SK-N-SH (cell line): ENCODE measurements around the gene AHCYL2. TPM values are rescaled to one million over a fixed set of nuclear protein-coding genes. Genes with fewer than 3 reads are reported as not detected.

Source experiments
- CTCF ChIA-PET: fragments of 300-600, 350-600 bp; formaldehyde crosslinking; extraction: SDS; loops from one replicate; lab custom pipeline; 2021; lab: Yijun Ruan, JAX
- POLR2A ChIA-PET: fragments of 350-600 bp; sonication (Branson Sonifier 250); formaldehyde crosslinking; extraction: SDS; loops from one replicate; lab custom pipeline; 2020; ENCODE audit warnings: antibody characterized with exemption, inconsistent platforms; lab: Yijun Ruan, JAX
- DNase-seq: peaks from one replicate; pipeline ENCODE4 v3.0.0; 2012
- H2AFZ ChIP-seq: fragments of 200-600 bp; sonication (generic); 2 replicates; pipeline ENCODE4 v1.8.1; 2016; ENCODE audit warnings: antibody characterized with exemption, mild to moderate bottlenecking, low read depth
- H3F3A ChIP-seq: fragments of 200-600 bp; sonication (generic); replicated peaks from 2 replicates; pipeline ENCODE3; 2016; ENCODE audit warnings: antibody characterized with exemption, mild to moderate bottlenecking; ENCODE audit not compliant: insufficient read depth
- H3K27ac ChIP-seq, 2 experiments: fragments of 200-500 bp in 1 of 2; fragments of 200-600 bp in 1 of 2; sonication (Bioruptor generic) in 1 of 2; sonication (generic), shearing (Covaris generic) in 1 of 2; 2 replicates each; pipeline versions ENCODE4 v1.5.1 to v1.6.1; 2014 to 2016; ENCODE audit warnings: low read depth in 2 of 2, inconsistent platforms in 1 of 2, low read length in 1 of 2, mild to moderate bottlenecking in 1 of 2, mixed read lengths in 1 of 2
- H3K27me3 ChIP-seq: fragments of 200-600 bp; sonication (generic), shearing (Covaris generic); 2 replicates; pipeline ENCODE4 v1.6.1; 2016; ENCODE audit warnings: mixed run types; ENCODE audit not compliant: insufficient read depth
- H3K36me3 ChIP-seq, 2 experiments: fragments of 200-500 bp in 1 of 2; fragments of 200-600 bp in 1 of 2; sonication (Bioruptor generic) in 1 of 2; sonication (generic) in 1 of 2; replicated peaks in 1 of 2; 2 replicates each; pipeline versions ENCODE3 to v1.5.1; 2014 to 2016; ENCODE audit warnings: low read length in 1 of 2, mild to moderate bottlenecking in 1 of 2; ENCODE audit not compliant: insufficient read depth in 2 of 2, control insufficient read depth in 1 of 2
- H3K4me1 ChIP-seq, 2 experiments: fragments of 200-500 bp in 1 of 2; fragments of 200-600 bp in 1 of 2; sonication (Bioruptor generic) in 1 of 2; sonication (generic), shearing (Covaris generic) in 1 of 2; 2 replicates each; pipeline versions ENCODE4 v1.5.1 to v1.6.1; 2014 to 2016; ENCODE audit warnings: low read depth in 1 of 2, low read length in 1 of 2, mixed run types in 1 of 2; ENCODE audit not compliant: insufficient read depth in 2 of 2, control insufficient read depth in 1 of 2
- H3K4me2 ChIP-seq: fragments of 200-600 bp; sonication (generic), shearing (Covaris generic); 2 replicates; pipeline ENCODE4 v1.6.1; 2017; ENCODE audit warnings: mixed run types
- H3K4me3 ChIP-seq, 2 experiments: fragments of 200-500 bp in 1 of 2; fragments of 200-600 bp in 1 of 2; sonication (Bioruptor generic) in 1 of 2; sonication (generic), shearing (Covaris generic) in 1 of 2; 2 replicates each; pipeline versions ENCODE4 v1.5.1 to v1.8.1; 2014 to 2016; ENCODE audit warnings: low read depth in 2 of 2, inconsistent platforms in 1 of 2, low read length in 1 of 2, mild to moderate bottlenecking in 1 of 2, mixed read lengths in 1 of 2, moderate library complexity in 1 of 2
- H3K79me2 ChIP-seq: fragments of 200-600 bp; sonication (generic); 2 replicates; pipeline ENCODE4 v1.8.1; 2017; ENCODE audit warnings: mild to moderate bottlenecking; ENCODE audit not compliant: insufficient read depth
- H3K9ac ChIP-seq: fragments of 200-600 bp; sonication (generic); 2 replicates; pipeline ENCODE4 v1.6.1; 2017; ENCODE audit warnings: mixed run types
- H3K9me2 ChIP-seq: fragments of 200-600 bp; sonication (generic); 2 replicates; pipeline ENCODE4 v1.6.1; 2017; ENCODE audit warnings: mixed run types
- H3K9me3 ChIP-seq: fragments of 200-600 bp; sonication (generic); 2 replicates; pipeline ENCODE4 v1.6.1; 2017; ENCODE audit warnings: mixed run types, mild to moderate bottlenecking, moderate library complexity
- H4K20me1 ChIP-seq: fragments of 200-600 bp; sonication (generic); 2 replicates; pipeline ENCODE4 v1.6.1; 2017; ENCODE audit warnings: mild to moderate bottlenecking, mixed run types; ENCODE audit not compliant: insufficient read depth
- CTCF ChIP-seq: fragments of 200-600 bp; sonication (generic); IDR thresholded peaks from 2 replicates; pipeline ENCODE4 v1.6.1; 2017; ENCODE audit warnings: antibody characterized with exemption, mild to moderate bottlenecking, moderate library complexity
- ELF1 ChIP-seq: IDR thresholded peaks from 2 replicates; pipeline ENCODE4 v1.4.0; 2012
- EP300 ChIP-seq, 2 experiments: IDR thresholded peaks; 2 replicates each; pipeline versions ENCODE4 v1.4.0 to v1.6.1; 2012; ENCODE audit warnings: borderline replicate concordance in 1 of 2, low read depth in 1 of 2, low read length in 1 of 2
- EZH2phosphoT487 ChIP-seq: fragments of 200-600 bp; sonication (generic); IDR thresholded peaks from 2 replicates; pipeline ENCODE4 v1.6.1; 2017; ENCODE audit warnings: low read depth, mixed run types, mild to moderate bottlenecking, antibody characterized with exemption, moderate library complexity, borderline replicate concordance
- FOXJ3 ChIP-seq: sonication (generic); formaldehyde crosslinking; IDR thresholded peaks from 2 replicates; pipeline ENCODE4 v1.5.1; 2020; ENCODE audit warnings: mild to moderate bottlenecking, missing genetic modification reagents
- FOXM1 ChIP-seq: IDR thresholded peaks from 2 replicates; pipeline ENCODE4 v1.4.0; 2012; ENCODE audit warnings: low read depth, mild to moderate bottlenecking
- GABPA ChIP-seq: IDR thresholded peaks from 2 replicates; pipeline ENCODE4 v1.4.0; 2012; ENCODE audit warnings: low read depth, mild to moderate bottlenecking
- GATA2 ChIP-seq: sonication (generic); formaldehyde crosslinking; IDR thresholded peaks from 2 replicates; pipeline ENCODE4 v1.5.0; 2020; ENCODE audit warnings: mild to moderate bottlenecking, missing genetic modification reagents
- NRF1 ChIP-seq: IDR thresholded peaks from 2 replicates; pipeline ENCODE4 v1.6.1; 2012; ENCODE audit warnings: low read depth, mild to moderate bottlenecking, low read length
- PBX3 ChIP-seq: IDR thresholded peaks from 2 replicates; pipeline ENCODE4; 2012
- RAD21 ChIP-seq: IDR thresholded peaks from 2 replicates; pipeline ENCODE4 v1.6.1; 2012; ENCODE audit warnings: mild to moderate bottlenecking, low read length
- RCOR1 ChIP-seq: fragments of 150-350 bp; IDR thresholded peaks from 2 replicates; pipeline ENCODE4 v1.6.1; 2017; ENCODE audit warnings: antibody characterized with exemption, low read length
- REST ChIP-seq: IDR thresholded peaks from 2 replicates; pipeline ENCODE4 v1.6.1; 2012; ENCODE audit warnings: mild to moderate bottlenecking, low read depth, low read length, moderate library complexity
- RFX5 ChIP-seq: IDR thresholded peaks from 2 replicates; pipeline ENCODE4 v1.6.1; 2012; ENCODE audit warnings: mild to moderate bottlenecking, improper control_type of control experiment, low read length
- RXRA ChIP-seq: IDR thresholded peaks from 2 replicates; pipeline ENCODE4 v1.4.0; 2012; ENCODE audit warnings: low read depth, mild to moderate bottlenecking, borderline replicate concordance
- SIN3A ChIP-seq: IDR thresholded peaks from 2 replicates; pipeline ENCODE4 v1.6.1; 2012; ENCODE audit warnings: low read depth, mild to moderate bottlenecking, low read length, moderate library complexity, borderline replicate concordance
- SMC3 ChIP-seq: IDR thresholded peaks from 2 replicates; pipeline ENCODE4 v1.6.1; 2012; ENCODE audit warnings: low read depth, low read length, improper control_type of control experiment
- TCF12 ChIP-seq: IDR thresholded peaks from 2 replicates; pipeline ENCODE4 v1.4.0; 2012
- TEAD4 ChIP-seq: IDR thresholded peaks from 2 replicates; pipeline ENCODE4 v1.4.0; 2012; ENCODE audit warnings: mild to moderate bottlenecking, borderline replicate concordance; ENCODE audit not compliant: insufficient read depth
- YY1 ChIP-seq: IDR thresholded peaks from 2 replicates; pipeline ENCODE4 v1.4.0; 2012; ENCODE audit warnings: low read depth, mild to moderate bottlenecking
- WGBS: methylation state at CpG from one replicate; pipeline ENCODE4 v1.1.6; 2017; ENCODE audit warnings: low lambda C conversion rate; 5-methylcytosine and 5-hydroxymethylcytosine counted together
- polyA plus RNA-seq, 3 experiments: library from polyadenylated mRNA; depleted of rRNA; stranded (reverse); fragments of >200 nt; gene quantifications; 2 replicates each; pipeline ENCODE4 v1.2.3, GENCODE V29; 2012

AHCYL2 gene
- polyA plus RNA-seq, 1 of the 3 experiments (the other 2 are of a cell fraction) = 20.4 TPM

GRCh38 chr7:129367700-129368388, 143.0 kb downstream of the AHCYL2 start:
- WGBS = 44% methylated on average over 11 of the region's 11 CpGs
- ChIA-PET POLR2A (interaction anchor here (1.2 kb wide), 1 partner anchor 8 kb away, joined by 3 read pairs; no protein-coding TSS in a partner anchor), CTCF (interaction anchor here (0.6 to 15.1 kb wide), 74 partner anchors 10 to 685 kb away, joined by 3 to 397 read pairs (median 6); partner anchors contain the start of genes NRF1, SMKR1 and STRIP2)
- TF ChIP-seq RAD21 = peak; percentile 96
- no peak for TF ChIP-seq GATA2 (CRISPR knock-in tag)
- peak; percentile 99 for TF ChIP-seq SMC3
- no peak for TF ChIP-seq YY1
- 0 out of 2 replicates have a peak, but pooled peaks have one; percentile 9 for TF ChIP-seq REST
- no peak for TF ChIP-seq TEAD4
- TF ChIP-seq CTCF = peak; percentile 99
- no peaks in the 10 kb centered on the region for H3K36me3 ChIP-seq
- no peaks in the 10 kb centered on the region for H3K79me2 ChIP-seq
- no peak overlapping the region for H3K9ac ChIP-seq
- H3F3A ChIP-seq = no peaks in the 10 kb centered on the region
- no peaks in the 10 kb centered on the region for H3K27me3 ChIP-seq
- H2AFZ ChIP-seq = no peak overlapping the region
- H3K27ac ChIP-seq = no peak overlapping the region
- peak; percentile 80 for DNase-seq
- peaks cover 0 to 3% of the 10 kb centered on the region in 2 experiments; a peak in 1 of 4 replicates for H3K4me1 ChIP-seq
- no peaks in the 10 kb centered on the region for H4K20me1 ChIP-seq
- H3K9me2 ChIP-seq = no peaks in the 10 kb centered on the region
- no peaks in the 10 kb centered on the region for H3K9me3 ChIP-seq
- H3K4me2 ChIP-seq = no peak overlapping the region
- no peak overlapping the region; a peak in 1 of 4 replicates for H3K4me3 ChIP-seq

- no peaks in the 10 kb centered on the region for H3K9me3 ChIP-seq
- H3K9me2 ChIP-seq = no peaks in the 10 kb centered on the region
- 75% methylated on average over 7 of the region's 7 CpGs for WGBS
- POLR2A ChIA-PET = interaction anchor here (1.2 kb wide), 1 partner anchor 8 kb away, joined by 3 read pairs; no protein-coding TSS in a partner anchor
- H2AFZ ChIP-seq = no peak overlapping the region
- CTCF ChIA-PET = interaction anchor here (0.7 to 15.1 kb wide), 48 partner anchors 9 to 457 kb away, joined by 3 to 397 read pairs (median 8); partner anchors contain the start of gene STRIP2
- no peak overlapping the region for H3K4me2 ChIP-seq
- DNase-seq = no peak
- no peaks in the 10 kb centered on the region for H3K27me3 ChIP-seq
- no peaks in the 10 kb centered on the region for H4K20me1 ChIP-seq
- H3F3A ChIP-seq = no peaks in the 10 kb centered on the region
- H3K4me1 ChIP-seq = peaks cover 0 to 3% of the 10 kb centered on the region in 2 experiments; a peak in 1 of 4 replicates
- H3K36me3 ChIP-seq = no peaks in the 10 kb centered on the region
- no peak overlapping the region for H3K27ac ChIP-seq
- H3K4me3 ChIP-seq = no peak overlapping the region
- H3K9ac ChIP-seq = no peak overlapping the region
- no peaks in the 10 kb centered on the region for H3K79me2 ChIP-seq
- TF ChIP-seq SIN3A (no peak), ELF1 (no peak), EZH2phosphoT487 (no peak), GABPA (no peak), TEAD4 (no peak), TCF12 (no peak), RFX5 (no peak), PBX3 (no peak), EP300 (IDR thresholded peaks at IDR 0.05; ENCODE audit: borderline replicate concordance in 1 of 2, low read depth in 1 of 2, low read length in 1 of 2) (no peak), FOXM1 (no peak), RXRA (no peak), RCOR1 (no peak), NRF1 (no peak), FOXJ3 (CRISPR knock-in tag) (no peak)
Measured at GRCh38 chr7:129368389-129368986, 143.7 kb downstream of the AHCYL2 start.
